Neuronal stem cell (in vitro differentiated cells): ENCODE results near the gene RBKS.

Experiments used
- DNase-seq: peaks from one replicate; pipeline ENCODE4 v3.0.0-alpha.2; 2013; ENCODE audit warnings: low spot score
- H2AFZ ChIP-seq: one replicate; pipeline ENCODE4 v1.6.1; 2013; ENCODE audit warnings: mild to moderate bottlenecking, low read length, inconsistent platforms
- H2AK5ac ChIP-seq: 2 replicates; pipeline ENCODE4 v1.6.1; 2013; ENCODE audit warnings: low read depth, mild to moderate bottlenecking, inconsistent platforms, low read length, moderate library complexity, mixed read lengths
- H2BK120ac ChIP-seq: 2 replicates; pipeline ENCODE4 v1.6.1; 2013; ENCODE audit warnings: low read depth, mild to moderate bottlenecking, inconsistent platforms, low read length, moderate library complexity, mixed read lengths
- H2BK12ac ChIP-seq: one replicate; pipeline ENCODE4 v1.6.1; 2013; ENCODE audit warnings: low read length, inconsistent platforms
- H2BK15ac ChIP-seq: 2 replicates; pipeline ENCODE4 v1.6.1; 2013; ENCODE audit warnings: mild to moderate bottlenecking, low read length, inconsistent platforms, mixed read lengths
- H2BK5ac ChIP-seq: one replicate; pipeline ENCODE4 v1.6.1; 2013; ENCODE audit warnings: inconsistent platforms, mild to moderate bottlenecking, low read length, moderate library complexity
- H3K14ac ChIP-seq: one replicate; pipeline ENCODE4 v1.6.1; 2013; ENCODE audit warnings: low read length, inconsistent platforms
- H3K18ac ChIP-seq: 2 replicates; pipeline ENCODE4 v1.6.1; 2013; ENCODE audit warnings: low read length, inconsistent platforms
- H3K23ac ChIP-seq: 2 replicates; pipeline ENCODE4 v1.6.1; 2013; ENCODE audit warnings: low read depth, mild to moderate bottlenecking, mixed read lengths, low read length, inconsistent platforms; ENCODE audit not compliant: poor library complexity
- H3K27ac ChIP-seq: replicated peaks from 3 replicates; pipeline ENCODE4 v1.5.1; 2013; ENCODE audit warnings: low read length, inconsistent platforms
- H3K27me3 ChIP-seq, 3 experiments: 2 replicates each; pipeline ENCODE4 v1.6.1; 2013; ENCODE audit warnings: low read length in 3 of 3, mild to moderate bottlenecking in 2 of 3, inconsistent platforms in 1 of 3, low read depth in 1 of 3, mixed read lengths in 1 of 3, moderate library complexity in 1 of 3; ENCODE audit not compliant: control insufficient read depth in 3 of 3, insufficient read depth in 3 of 3
- H3K36me3 ChIP-seq, 2 donors: replicated peaks in 1 of 2; 2 replicates each; pipeline ENCODE4 v1.6.1; 2013; ENCODE audit warnings: low read length in 2 of 2; ENCODE audit not compliant: control insufficient read depth in 2 of 2, insufficient read depth in 2 of 2
- H3K4ac ChIP-seq: 2 replicates; pipeline ENCODE4 v1.6.1; 2013; ENCODE audit warnings: inconsistent platforms, mild to moderate bottlenecking, low read length, moderate library complexity
- H3K4me1 ChIP-seq, 2 donors: 1 replicate in 1 of 2; 2 replicates in 1 of 2; pipeline ENCODE4 v1.6.1; 2013; ENCODE audit warnings: low read length in 2 of 2, low read depth in 1 of 2; ENCODE audit not compliant: control insufficient read depth in 2 of 2, insufficient read depth in 1 of 2
- H3K4me2 ChIP-seq: one replicate; pipeline ENCODE4 v1.6.1; 2013; ENCODE audit warnings: mild to moderate bottlenecking, low read length, inconsistent platforms; ENCODE audit not compliant: insufficient read depth, poor library complexity, severe bottlenecking
- H3K4me3 ChIP-seq, 2 donors: 2 replicates each; pipeline ENCODE4 v1.5.1; 2013; ENCODE audit warnings: low read length in 2 of 2, mild to moderate bottlenecking in 2 of 2, inconsistent platforms in 1 of 2, moderate library complexity in 1 of 2
- H3K79me1 ChIP-seq: one replicate; pipeline ENCODE4 v1.6.1; 2013; ENCODE audit warnings: low read depth, mild to moderate bottlenecking, inconsistent platforms, low read length, moderate library complexity
- H3K9ac ChIP-seq: one replicate; pipeline ENCODE4 v1.6.1; 2013; ENCODE audit warnings: mild to moderate bottlenecking, low read depth, low read length, inconsistent platforms; ENCODE audit not compliant: poor library complexity
- H3K9me3 ChIP-seq, 2 donors: replicated peaks in 1 of 2; 2 replicates each; pipeline versions ENCODE3 to v1.6.1; 2013; ENCODE audit warnings: low read length in 2 of 2, mild to moderate bottlenecking in 2 of 2, inconsistent platforms in 1 of 2, low read depth in 1 of 2, mixed read lengths in 1 of 2, moderate library complexity in 1 of 2; ENCODE audit not compliant: control insufficient read depth in 2 of 2, insufficient read depth in 1 of 2
- H4K8ac ChIP-seq: one replicate; pipeline ENCODE4 v1.6.1; 2013; ENCODE audit warnings: low read depth, mild to moderate bottlenecking, inconsistent platforms, low read length, moderate library complexity
- H4K91ac ChIP-seq: one replicate; pipeline ENCODE4 v1.6.1; 2013; ENCODE audit warnings: low read length, low read depth, mild to moderate bottlenecking, inconsistent platforms; ENCODE audit not compliant: poor library complexity
- WGBS, 2 donors: extraction: QIAGEN DNeasy Blood & Tissue Kit; methylation state at CpG; one replicate each; pipeline ENCODE4 v1.1.7; 2013; ENCODE audit warnings: missing lambda C conversion rate in 2 of 2, mixed read lengths in 1 of 2; ENCODE audit not compliant: insufficient read length in 2 of 2, insufficient replicate concordance in 1 of 2; ENCODE audit errors: extremely low coverage in 2 of 2; 5-methylcytosine and 5-hydroxymethylcytosine counted together

Gene RBKS

GRCh38 chr2:27875089-27875881 is 14.9 kb downstream of the RBKS start:
- H2AFZ ChIP-seq: no peak overlapping the region
- H2BK5ac ChIP-seq: no peak overlapping the region
- H4K8ac ChIP-seq: no peak overlapping the region
- H2BK15ac ChIP-seq: no peak overlapping the region
- no peak overlapping the region for H3K4me3 ChIP-seq
- H3K23ac ChIP-seq: no peak overlapping the region
- no peaks in the 10 kb centered on the region for H3K36me3 ChIP-seq
- H3K18ac ChIP-seq: no peak overlapping the region
- peaks cover 0 to 5% of the 10 kb centered on the region in 2 donors for H3K9me3 ChIP-seq
- H3K27ac ChIP-seq: no peak overlapping the region
- no peak overlapping the region for H3K4me2 ChIP-seq
- H2AK5ac ChIP-seq: no peak overlapping the region
- no peaks in the 10 kb centered on the region for H3K79me1 ChIP-seq
- H2BK120ac ChIP-seq: no peak overlapping the region
- no CpG with 5 or more reads among the region's 9 CpGs for WGBS, 2 donors
- H4K91ac ChIP-seq: no peak overlapping the region
- H3K4ac ChIP-seq: no peak overlapping the region
- no peak overlapping the region for H3K14ac ChIP-seq
- no peak overlapping the region for H2BK12ac ChIP-seq
- H3K9ac ChIP-seq: no peak overlapping the region
- peaks cover 0 to 2% of the 10 kb centered on the region in 2 donors for H3K4me1 ChIP-seq
- no peaks in the 10 kb centered on the region for H3K27me3 ChIP-seq
- no peak for DNase-seq

GRCh38 chr2:27873091-27873490 is 17.1 kb downstream of the RBKS start:
- Histone ChIP-seq H2AFZ (no peak overlapping the region), H4K91ac (no peak overlapping the region), H3K79me1 (no peaks in the 10 kb centered on the region), H3K27ac (no peak overlapping the region), H3K4ac (no peak overlapping the region), H3K14ac (no peak overlapping the region), H3K18ac (no peak overlapping the region), H3K9me3 (no peaks in the 10 kb centered on the region), H3K4me2 (no peak overlapping the region), H3K23ac (no peak overlapping the region), H3K36me3 (no peaks in the 10 kb centered on the region), H2BK120ac (no peak overlapping the region), H2BK5ac (no peak overlapping the region), H3K9ac (no peak overlapping the region), H3K4me1 (peaks cover 0 to 2% of the 10 kb centered on the region in 2 donors), H4K8ac (no peak overlapping the region), H2AK5ac (no peak overlapping the region), H2BK15ac (no peak overlapping the region), H2BK12ac (no peak overlapping the region), H3K27me3 (no peaks in the 10 kb centered on the region), H3K4me3 (no peak overlapping the region)
- no CpG with 5 or more reads among the region's 1 CpG for WGBS, 2 donors
- no peak for DNase-seq

DNA sequence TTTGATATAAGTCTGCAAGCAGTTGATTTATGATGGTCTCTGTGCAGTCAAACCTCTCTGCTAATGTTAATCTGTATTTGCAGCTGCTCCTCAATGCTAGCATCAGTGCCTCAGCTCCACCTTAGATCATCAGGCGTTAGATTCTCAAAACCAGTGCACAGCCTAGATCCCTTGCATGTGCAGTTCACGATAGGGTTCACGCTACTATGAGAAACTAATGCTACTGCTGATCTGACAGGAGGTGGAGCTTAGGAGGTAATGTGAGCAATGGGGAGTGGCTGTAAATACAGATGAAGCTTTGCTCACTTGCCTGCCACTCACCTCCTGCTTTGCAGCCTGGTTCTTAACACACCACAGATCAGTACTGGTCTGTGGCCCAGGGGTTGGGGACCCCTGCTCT is 18.4 kb downstream of the RBKS start:
- no peaks in the 10 kb centered on the region for H3K27me3 ChIP-seq
- WGBS, 2 donors: no CpG with 5 or more reads among the region's 3 CpGs

GRCh38 chr2:27870724-27871123 is 19.5 kb downstream of the RBKS start:
- H3K4me2 ChIP-seq: no peak overlapping the region
- no peak overlapping the region for H3K23ac ChIP-seq
- no peaks in the 10 kb centered on the region for H3K36me3 ChIP-seq
- no peaks in the 10 kb centered on the region for H3K27me3 ChIP-seq
- no peak overlapping the region for H2BK5ac ChIP-seq
- H3K9me3 ChIP-seq: no peaks in the 10 kb centered on the region
- no peak overlapping the region for H2BK15ac ChIP-seq
- H3K14ac ChIP-seq: no peak overlapping the region
- no peak overlapping the region for H3K4ac ChIP-seq
- WGBS, 2 donors: no CpG with 5 or more reads among the region's 3 CpGs
- H2BK12ac ChIP-seq: no peak overlapping the region
- no peak overlapping the region for H4K91ac ChIP-seq
- no peak overlapping the region for H3K18ac ChIP-seq
- H3K9ac ChIP-seq: no peak overlapping the region
- H3K27ac ChIP-seq: no peak overlapping the region
- no peak overlapping the region for H3K4me3 ChIP-seq
- H2BK120ac ChIP-seq: no peak overlapping the region
- DNase-seq: no peak
- H4K8ac ChIP-seq: no peak overlapping the region
- no peak overlapping the region for H2AK5ac ChIP-seq
- peaks cover 0 to 2% of the 10 kb centered on the region in 2 donors for H3K4me1 ChIP-seq
- H2AFZ ChIP-seq: no peak overlapping the region
- no peaks in the 10 kb centered on the region for H3K79me1 ChIP-seq

More for the DNA sequence above, 18.4 kb downstream of the RBKS start:
- no peak overlapping the region for H2BK15ac ChIP-seq
- H3K9ac ChIP-seq: no peak overlapping the region
- H3K23ac ChIP-seq: no peak overlapping the region
- H2BK5ac ChIP-seq: no peak overlapping the region
- no peaks in the 10 kb centered on the region for H3K9me3 ChIP-seq
- no peak overlapping the region for H2AFZ ChIP-seq
- H3K4me2 ChIP-seq: no peak overlapping the region
- peaks cover 0 to 2% of the 10 kb centered on the region in 2 donors for H3K4me1 ChIP-seq
- H2BK120ac ChIP-seq: no peak overlapping the region
- no peak overlapping the region for H3K18ac ChIP-seq
- no peak overlapping the region for H2AK5ac ChIP-seq
- H4K91ac ChIP-seq: no peak overlapping the region
- no peak overlapping the region for H3K27ac ChIP-seq
- H3K4me3 ChIP-seq: no peak overlapping the region
- no peaks in the 10 kb centered on the region for H3K79me1 ChIP-seq
- H3K14ac ChIP-seq: no peak overlapping the region
- H2BK12ac ChIP-seq: no peak overlapping the region
- H3K4ac ChIP-seq: no peak overlapping the region
- H3K36me3 ChIP-seq: no peaks in the 10 kb centered on the region
- DNase-seq: no peak
- no peak overlapping the region for H4K8ac ChIP-seq
